Retinal pigment epithelial cell (primary cell): ENCODE results near the gene ANKS3.
"Not testable (repeated sequence)": the region's sequence is repeated elsewhere in the genome, so short reads cannot be mapped to it uniquely, and the experiment has no call there.

ENCODE experiments used
- DNase-seq: peaks from one replicate; pipeline ENCODE4 v3.0.0-alpha.2; 2010; ENCODE audit warnings: low read depth
- H3K4me3 ChIP-seq: 2 replicates; pipeline ENCODE4 v1.5.1; 2011; ENCODE audit warnings: mild to moderate bottlenecking, low read length, control low read depth, moderate library complexity
- CTCF ChIP-seq: conservative IDR thresholded peaks from 2 replicates; pipeline ENCODE4 v1.5.1; 2011; ENCODE audit warnings: low read depth, low read length, control low read depth, inconsistent platforms

ANKS3 gene

GRCh38 chr16:4650443-4651074 is 83.5 kb downstream of the ANKS3 start:
- TF ChIP-seq CTCF = peak; percentile 83
- H3K4me3 ChIP-seq = not testable (repeated sequence)
- DNase-seq = peak; percentile 24

GRCh38 chr16:4649744-4650442 is 84.2 kb downstream of the ANKS3 start:
- no peak overlapping the region for H3K4me3 ChIP-seq
- no peak for DNase-seq
- TF ChIP-seq CTCF = no peak

GRCh38 chr16:4648917-4649316 is 85.2 kb downstream of the ANKS3 start:
- no peak overlapping the region for H3K4me3 ChIP-seq
- TF ChIP-seq CTCF = no peak
- DNase-seq = no peak

- TF ChIP-seq CTCF = no peak
- H3K4me3 ChIP-seq = no peak overlapping the region
- no peak for DNase-seq
These were observed 86.5 kb downstream of the ANKS3 start for GRCh38 chr16:4647644-4647980.

- DNase-seq = no peak
- no peak overlapping the region for H3K4me3 ChIP-seq
These were observed 87.1 kb downstream of the ANKS3 start for GRCh38 chr16:4646773-4647643.

More at GRCh38 chr16:4646773-4647643, 87.1 kb downstream of the ANKS3 start:
- TF ChIP-seq CTCF = no peak
